GM03348 (cell line): ENCODE measurements around the gene INKA2.

ENCODE experiments used
- DNase-seq: peaks from one replicate; pipeline ENCODE4 v3.0.0; 2012; ENCODE audit warnings: low spot score

INKA2 gene

GRCh38 chr1:111704240-111704639 is 35.0 kb downstream of the INKA2 start:
- no peak for DNase-seq

GRCh38 chr1:111702504-111703050 is 36.6 kb downstream of the INKA2 start:
- DNase-seq, result no peak

GRCh38 chr1:111699268-111699667 is 39.9 kb downstream of the INKA2 start:
- DNase-seq, result no peak

- no peak for DNase-seq
Measured at GRCh38 chr1:111696330-111696729, 42.9 kb downstream of the INKA2 start.

GRCh38 chr1:111695801-111696200 is 43.4 kb downstream of the INKA2 start:
- no peak for DNase-seq

- DNase-seq, result no peak
Measured at GRCh38 chr1:111691886-111692285, 47.3 kb downstream of the INKA2 start.

- peak; percentile 66 for DNase-seq
Measured at GRCh38 chr1:111690306-111690617, 48.9 kb downstream of the INKA2 start.
